NCI-H2081 treated with DMSO at 0.1 percent for 48 hours (cell line): ENCODE results near the gene GPHN.
A peak's percentile ranks its signal among the peaks of the same experiment; 100 is the strongest.

Experiments used
- DNase-seq: peaks from one replicate; lab custom pipeline; 2025; lab: John Stamatoyannopoulos, UW

Gene GPHN

DNA sequence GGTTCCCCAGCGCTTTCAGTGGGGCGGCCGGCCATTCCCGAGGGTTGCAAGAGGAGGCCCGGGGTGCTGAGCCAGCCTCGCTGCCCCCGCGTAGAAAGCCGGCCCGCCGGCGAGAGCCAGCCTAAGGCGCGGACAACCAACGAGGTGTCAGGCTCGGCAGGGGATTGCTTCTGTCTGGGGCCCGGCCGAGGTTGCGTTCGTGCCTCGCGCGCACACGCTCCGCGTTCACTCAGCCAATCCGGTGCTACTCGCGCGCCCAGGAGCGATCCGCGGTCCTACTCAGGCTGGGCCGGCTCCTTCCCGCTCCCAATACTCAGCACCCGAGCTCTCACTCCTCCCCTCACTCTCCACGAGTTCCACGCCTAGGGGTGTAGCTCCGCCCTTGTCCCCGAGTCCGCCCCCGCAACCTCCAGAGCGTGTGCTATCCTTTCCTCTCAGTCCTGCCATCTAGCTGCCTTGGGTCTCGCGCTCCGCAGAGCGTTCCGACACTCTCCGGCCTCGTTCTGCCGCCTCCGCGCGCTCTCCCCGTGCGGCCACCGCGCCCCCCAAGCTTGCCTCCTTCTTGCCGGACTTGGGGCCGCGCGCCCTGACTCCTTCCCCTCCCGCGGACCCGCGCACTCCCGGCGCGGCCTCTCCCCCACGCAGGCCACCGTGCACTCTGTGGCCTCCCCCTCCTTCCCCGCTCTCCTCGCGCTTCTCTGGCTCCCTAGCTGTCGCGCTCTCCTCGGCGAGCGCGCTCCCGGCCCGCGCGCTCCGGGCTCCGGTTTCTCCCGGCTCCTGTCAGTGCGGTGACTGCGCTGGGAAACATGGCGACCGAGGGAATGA is at the start of gene GPHN:
GPHN (plus strand) TSS at position 426 of the 825 bp plus-strand sequence.
- DNase-seq: peak; percentile 88

DNA sequence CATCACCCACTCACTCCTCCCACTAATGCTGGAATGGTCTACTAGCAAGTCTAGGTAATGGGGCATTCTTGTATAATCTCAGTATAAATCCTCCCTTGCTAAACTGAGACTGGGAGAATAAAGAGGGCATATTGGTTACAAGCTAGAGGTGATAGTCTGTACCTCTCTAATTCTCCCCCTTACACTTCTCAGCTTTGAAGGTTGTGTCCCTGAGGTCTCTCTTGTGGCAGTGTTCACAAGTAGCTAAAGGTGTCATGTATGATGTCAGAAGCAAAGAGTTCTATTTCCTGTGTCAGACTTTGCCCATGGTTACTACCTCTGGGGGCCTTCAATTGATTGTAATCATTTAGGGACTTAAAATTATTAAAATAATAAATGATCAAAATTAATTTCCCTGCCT is 48.3 kb upstream of the GPHN start:
- no peak for DNase-seq

DNA sequence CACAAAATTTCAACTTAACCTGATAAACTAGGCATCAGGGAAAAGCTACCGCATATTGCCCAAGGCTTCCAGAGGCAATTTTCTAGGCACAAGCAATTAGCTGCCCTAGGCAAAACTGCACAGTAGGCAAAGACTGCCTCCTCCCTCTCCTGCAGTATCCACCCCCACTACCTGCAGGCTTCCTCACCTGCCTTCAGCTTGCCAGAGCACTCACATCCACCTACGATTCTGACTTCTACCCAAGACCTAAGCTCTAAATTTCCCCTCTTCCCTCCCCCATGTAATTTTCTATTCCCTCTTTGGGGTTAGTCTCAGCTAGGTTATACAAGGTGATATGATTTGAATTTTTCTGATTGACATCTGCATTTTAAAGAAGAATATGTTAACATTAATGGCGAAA is 43.7 kb upstream of the GPHN start:
- no peak for DNase-seq

DNA sequence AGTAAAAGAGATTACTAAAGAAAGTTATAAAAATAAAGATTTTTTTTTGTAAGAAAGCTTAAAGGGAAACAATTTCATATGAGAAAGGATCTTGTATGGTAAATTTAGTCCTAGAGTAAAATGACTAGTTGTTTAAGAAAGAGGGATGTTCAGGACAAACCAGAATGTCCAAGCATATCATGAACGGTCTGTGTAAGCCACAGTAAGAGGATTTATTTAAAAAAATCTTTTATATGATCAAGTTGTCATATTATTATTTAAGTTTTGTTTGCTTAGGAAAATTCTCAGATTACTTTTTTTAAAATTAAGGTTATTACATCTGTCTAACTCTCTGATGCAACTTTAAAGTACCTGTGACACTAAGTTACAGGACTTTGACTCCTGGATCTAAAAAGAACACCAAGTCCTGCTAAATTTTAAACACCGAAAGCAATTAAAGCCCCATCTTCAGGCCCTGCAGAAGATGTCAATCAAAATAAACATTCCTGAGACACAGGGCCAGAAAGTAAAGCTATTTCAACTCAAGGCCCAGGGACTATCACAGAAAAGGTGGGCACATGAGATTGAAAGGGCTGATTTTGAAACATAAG is 39.1 kb upstream of the GPHN start:
- DNase-seq: no peak

DNA sequence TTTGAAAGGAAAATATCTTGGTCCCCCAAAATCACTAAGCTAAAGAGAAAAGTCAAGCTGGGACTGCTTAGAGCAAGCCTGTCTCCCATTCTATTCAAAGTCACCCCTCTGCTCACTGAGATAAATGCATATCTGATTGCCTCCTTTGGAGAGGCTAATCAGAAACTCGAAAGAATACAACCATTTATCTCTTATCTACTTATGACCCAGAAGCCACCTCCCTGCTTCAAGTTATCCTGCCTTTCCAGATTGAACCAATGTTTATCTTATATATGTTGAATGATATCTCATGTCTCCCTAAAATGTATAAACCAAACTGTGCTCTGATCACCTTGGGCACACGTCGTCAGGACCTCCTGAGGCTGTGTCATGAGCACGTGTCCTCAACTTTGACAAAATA is 36.4 kb upstream of the GPHN start:
- no peak for DNase-seq

DNA sequence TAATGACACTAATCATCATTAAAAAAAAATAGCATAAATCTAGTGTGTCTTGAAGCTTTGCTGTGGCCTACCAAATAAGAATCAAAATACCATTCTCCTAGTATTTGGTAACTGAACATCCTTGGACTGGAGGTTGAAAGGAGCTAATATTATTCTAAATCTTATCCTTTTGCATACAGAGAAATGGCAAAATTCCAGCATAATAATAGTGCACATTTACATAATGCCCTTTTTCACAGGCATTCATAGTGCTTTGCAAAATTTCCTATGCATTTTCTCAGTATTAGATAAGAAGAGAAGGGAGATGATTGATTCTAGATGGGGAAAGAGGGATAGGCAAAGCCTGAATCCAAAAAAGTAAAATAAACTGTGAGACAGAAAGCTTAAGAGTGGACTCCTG is 35.7 kb upstream of the GPHN start:
- no peak for DNase-seq

DNA sequence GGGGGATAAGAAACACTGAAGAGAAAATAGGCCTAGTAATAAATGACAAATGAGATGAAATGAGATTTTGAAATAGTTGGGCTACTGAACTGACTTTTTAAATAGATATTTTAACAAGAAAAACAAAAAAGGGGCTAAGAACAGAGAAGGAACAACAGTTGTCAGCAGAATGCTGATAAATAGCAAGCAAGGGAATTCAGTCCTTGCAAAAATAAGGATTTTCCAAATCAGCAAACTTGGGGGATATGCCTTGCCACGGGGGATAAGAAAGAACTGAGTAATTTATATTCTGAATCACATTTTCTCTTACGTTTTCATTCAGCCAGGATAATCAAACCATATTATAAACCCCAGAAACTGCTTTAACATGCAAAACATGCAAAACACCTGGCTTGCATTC is 34.7 kb upstream of the GPHN start:
- DNase-seq: no peak

DNA sequence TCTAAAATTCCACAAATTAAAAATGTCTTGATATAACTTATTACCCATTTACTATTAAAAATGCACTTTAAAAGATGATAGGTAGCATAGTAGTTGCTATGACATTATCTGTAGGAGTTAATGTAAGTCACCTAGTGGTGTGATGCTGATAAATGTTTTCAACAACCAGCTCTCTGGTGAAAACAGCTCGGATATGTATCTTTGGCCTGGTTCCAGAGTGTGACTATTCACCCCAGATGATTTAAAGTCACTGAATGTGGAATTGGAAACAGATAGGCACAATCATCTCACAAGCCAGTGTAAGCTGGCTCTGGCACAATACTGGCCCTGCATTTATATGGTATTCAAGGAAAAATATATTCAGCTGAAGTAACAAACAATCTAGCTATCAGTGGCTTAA is 31.0 kb upstream of the GPHN start:
- DNase-seq: no peak

DNA sequence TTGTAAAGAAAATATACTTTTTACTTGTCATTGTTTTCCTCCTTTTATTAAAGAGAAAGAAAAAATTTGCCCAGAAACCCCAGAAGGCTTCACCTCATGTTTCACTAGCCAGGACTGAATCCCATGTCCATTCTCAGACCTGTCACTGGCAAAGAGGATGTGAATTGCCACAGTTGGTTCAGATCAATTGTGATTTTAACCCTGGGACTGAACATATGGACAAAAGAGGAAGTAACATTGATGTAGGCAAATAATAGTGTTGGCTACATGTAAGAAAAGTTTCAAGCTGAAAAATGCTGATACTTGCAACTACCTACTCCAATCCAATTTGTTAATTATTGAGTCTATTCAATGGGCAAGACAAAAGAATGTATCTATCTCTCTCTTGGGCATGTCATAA is 30.4 kb upstream of the GPHN start:
- DNase-seq: no peak

DNA sequence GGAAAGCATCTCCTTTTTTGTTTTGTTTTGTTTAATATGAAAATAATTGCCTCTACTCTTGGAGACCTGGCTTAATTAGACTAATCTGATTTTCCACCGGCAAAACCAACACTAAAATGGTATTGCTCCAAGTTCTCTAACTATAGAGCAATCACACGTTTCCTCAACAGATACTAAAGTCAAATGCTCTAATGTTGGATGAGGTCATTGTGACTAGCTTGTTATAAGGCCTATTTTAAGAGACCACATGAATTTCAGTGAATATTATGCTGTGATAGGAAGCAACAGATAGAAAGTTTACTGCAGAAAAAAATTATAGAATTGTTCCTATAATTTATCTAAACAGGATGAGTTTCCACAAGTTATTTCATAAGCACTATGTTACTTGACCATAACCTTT is 25.1 kb upstream of the GPHN start:
- DNase-seq: no peak

DNA sequence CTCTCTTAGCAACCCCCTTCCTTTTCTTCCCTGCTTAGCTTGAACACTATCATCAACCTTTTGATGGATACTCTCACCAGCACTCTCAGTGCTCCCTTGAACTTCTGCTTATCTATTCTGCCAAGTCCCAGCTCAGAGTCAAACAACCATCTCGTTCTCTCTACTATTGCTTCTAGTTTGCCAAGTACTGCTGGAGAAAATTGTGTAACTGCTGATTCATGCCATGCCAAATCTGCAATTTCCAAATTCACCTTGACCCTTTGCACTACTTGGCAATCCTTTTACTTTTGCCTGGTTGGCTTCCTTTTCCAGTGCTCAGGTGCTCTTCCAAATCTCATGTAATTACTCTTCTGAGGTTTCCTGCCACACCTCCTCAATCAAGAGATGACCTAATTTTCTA is 24.6 kb upstream of the GPHN start:
- DNase-seq: no peak

DNA sequence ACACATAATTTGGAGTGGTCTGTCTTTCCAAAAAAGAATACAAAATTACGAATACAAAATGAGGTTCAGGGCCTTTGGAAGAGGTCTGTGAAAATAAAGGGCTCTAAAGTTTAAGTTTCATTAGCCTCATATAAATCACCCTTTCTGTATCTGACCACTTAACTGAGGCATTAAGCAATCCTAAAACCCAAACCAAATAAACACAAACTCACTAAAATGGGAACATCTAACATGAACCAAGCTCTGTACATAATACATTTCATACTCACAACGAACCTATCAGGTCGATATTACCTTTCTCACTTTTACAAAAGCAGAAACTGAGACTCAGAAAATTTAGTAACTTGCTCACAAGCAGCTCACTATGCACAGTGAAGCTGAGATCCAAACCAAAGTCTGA is 22.9 kb upstream of the GPHN start:
- no peak for DNase-seq

DNA sequence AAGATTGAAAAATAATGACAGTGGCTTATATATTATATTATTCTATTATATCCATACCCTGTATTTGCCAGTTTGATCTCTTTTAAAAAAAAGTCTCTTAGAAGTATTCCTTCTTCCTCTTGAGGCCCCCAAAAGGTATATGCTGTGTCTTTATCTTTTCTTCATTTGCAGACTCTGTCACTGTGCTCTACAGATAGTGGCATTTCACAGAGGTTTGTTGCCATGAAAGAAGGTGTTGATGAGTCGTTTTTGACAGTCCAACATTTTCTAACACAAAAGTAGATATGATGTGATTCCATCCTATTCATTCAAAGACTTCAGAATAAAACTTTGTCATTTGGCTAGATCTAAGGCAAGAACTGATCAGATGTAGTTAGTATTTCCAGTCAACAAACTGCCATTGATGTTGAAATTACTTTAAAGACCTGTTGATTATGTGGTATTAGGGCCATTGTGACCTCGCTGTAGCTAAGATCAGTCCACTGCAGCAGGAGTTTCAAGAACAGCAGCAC is 22.0 kb upstream of the GPHN start, which contains the start of gene CCDC196:
CCDC196 (plus strand) TSS at position 462 of the 512 bp plus-strand sequence. CDS start 132 bp downstream, outside the sequence.
- no peak for DNase-seq

DNA sequence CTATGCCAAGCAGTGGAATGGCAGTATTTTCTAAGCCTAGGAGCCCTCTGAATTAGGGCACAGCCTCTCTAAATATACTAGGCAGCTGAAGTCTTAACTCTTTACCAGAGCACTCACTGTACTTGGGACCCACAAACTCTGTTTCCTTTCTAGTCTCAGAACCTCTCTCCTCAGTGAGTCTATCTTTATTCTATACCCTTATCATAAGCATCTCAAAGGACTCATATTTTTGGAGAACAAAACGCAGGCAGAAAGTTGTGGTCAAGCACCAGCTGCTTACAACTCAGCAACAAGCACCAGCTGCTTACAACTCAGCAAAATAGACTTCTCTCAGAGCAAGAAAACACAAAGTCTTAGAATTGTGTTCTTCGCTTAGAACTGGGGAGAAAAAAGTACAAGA is 20.8 kb upstream of the GPHN start:
- no peak for DNase-seq

DNA sequence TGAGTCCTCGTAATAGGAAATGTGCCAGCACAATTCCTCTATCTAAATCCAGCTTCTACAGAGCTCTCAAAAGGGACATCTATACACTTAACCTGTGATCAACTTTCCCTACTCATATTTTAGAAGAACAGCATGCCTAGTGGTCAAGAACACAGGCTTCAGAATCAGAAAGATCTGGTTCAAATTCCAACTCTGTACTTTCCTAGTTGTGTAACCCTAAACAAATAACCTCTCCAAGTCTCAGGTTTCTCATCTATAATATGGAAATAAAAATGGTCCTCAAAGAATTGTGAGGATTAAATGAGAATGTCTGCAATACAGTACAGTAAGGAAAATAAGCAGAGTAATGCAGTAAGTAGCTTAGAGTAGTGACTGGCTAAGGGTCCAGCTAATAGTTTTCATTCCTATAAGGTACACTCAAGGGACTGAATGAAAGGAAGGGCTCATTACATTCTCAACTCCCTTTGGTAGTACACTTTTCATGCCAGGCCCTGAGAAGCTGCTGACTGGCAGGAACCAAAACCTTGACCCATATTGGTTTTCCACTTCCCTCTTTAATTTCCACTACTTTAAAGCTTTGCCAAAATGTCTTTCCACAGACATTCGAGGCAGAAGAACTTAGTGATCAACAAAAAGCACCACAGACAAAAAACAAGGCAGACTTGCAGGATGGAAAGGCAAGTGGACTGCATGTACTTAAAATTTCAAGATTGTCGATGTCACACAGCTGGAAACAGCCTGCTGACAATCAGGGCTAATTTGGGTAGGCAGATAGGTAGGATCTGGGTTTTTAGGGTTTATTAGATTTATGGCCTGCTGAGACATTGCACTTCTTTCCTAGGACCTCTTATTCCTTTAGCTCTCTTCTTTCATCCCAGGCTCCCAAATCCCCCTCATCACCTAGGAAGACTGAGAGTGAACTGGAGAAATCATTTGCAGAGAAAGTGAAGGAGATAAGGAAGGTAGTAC is 17.5 kb upstream of the GPHN start:
- no peak for DNase-seq

DNA sequence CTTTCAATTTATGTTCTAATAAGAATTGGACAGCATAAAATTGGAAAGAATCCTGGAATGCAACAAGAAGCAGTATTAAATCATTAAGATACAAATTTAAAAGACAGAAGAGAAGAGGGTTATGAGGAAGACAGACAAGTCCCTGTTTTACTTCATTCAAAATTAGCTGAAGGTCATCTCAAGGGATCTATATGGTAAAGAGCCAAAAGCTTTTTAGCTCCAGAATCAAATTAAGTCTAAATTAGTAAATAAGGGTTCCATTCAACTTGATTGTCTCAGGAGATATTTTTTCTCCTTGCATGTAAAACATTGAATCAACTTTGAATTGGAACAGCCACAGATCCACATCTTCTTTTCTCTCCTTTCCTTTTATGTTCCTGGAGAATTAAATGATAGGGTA is 14.2 kb upstream of the GPHN start:
- DNase-seq: no peak

DNA sequence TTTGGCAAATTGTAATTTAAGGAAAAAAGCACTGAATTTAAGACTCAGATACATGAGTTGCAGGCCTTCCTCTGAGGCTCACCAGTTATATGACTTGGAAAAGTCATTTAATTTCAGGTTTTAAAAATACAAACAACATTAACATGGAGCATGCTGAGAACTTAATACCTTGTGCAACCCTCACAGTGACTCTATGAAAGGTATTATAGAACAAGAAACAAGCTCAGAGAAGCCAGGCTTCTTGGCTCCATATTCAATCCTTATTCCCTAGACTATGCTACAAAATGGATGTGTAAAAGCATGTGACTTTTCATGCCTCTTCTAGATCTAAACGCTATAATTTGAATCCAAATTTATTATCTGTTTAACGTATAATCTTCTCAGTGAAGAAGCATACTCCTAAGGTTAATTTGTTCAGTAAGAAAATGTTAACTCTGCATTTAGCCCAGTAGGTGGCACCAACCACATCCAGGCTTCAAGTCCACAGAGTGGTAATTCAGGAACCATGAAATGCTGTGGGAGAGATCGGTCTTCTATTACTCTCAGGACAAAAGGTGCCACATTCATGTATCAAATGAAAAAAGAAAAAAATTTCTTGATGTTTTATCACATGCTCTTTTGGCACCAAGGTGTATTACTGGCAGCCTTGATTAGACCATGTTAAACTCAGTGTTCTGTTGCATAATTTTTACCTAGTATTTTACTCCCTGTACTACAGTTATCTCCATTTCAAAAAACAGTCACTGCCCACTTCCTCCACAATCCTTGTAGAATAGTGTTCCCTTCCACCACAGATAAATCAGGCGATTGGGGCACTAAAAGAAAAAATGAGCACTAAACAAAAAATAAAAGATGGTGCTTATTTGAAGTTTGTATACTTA is 12.5 kb upstream of the GPHN start:
- peak; percentile 51 for DNase-seq

DNA sequence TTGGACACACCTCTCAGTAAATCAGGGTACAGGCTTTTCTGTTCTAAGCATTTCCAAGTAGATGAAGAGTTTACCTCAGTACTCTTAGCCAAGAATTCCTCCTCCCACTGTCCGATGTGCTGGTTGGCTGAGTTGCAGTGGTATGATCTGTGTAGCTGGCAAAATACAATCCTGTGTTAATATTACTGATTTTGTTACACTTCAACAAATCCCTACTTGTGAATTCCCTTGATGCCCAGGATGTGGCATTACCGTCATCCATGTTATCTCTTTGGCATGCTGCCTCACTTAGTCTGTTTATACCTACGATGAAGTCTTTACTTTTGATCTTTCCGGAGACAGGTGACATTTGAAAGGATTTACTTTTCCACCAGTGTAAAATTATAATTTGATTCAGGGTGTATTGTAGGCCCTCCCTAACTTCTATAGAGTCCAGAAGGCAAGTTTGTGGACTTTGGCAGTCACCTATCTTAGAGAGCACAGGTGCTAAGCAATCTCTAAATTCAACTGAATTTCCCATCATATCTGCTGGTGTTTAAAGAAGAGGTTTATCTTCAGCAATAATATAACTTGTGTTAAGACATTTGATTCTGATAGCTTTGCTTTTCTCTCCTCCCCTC is 11.6 kb upstream of the GPHN start:
- DNase-seq: no peak

DNA sequence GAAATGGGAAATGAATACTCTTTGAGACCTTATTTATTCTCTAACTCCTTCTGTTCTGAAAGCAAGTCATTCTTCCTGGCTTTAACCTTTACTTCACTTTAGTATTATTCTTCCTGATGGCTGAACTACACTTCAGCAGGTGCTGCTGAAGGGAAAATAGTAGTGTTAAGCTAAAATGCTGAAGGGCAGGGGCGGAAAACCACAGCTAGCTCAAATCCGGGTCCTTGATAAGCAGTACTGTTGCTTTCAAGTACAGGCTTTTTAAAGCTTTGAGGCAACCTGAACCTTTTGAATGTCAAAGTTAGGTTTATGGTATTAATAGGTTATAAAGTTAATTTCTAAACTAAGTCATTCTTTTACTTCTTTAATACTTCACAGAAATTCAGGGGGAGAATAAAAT is 11.0 kb upstream of the GPHN start:
- DNase-seq: no peak

DNA sequence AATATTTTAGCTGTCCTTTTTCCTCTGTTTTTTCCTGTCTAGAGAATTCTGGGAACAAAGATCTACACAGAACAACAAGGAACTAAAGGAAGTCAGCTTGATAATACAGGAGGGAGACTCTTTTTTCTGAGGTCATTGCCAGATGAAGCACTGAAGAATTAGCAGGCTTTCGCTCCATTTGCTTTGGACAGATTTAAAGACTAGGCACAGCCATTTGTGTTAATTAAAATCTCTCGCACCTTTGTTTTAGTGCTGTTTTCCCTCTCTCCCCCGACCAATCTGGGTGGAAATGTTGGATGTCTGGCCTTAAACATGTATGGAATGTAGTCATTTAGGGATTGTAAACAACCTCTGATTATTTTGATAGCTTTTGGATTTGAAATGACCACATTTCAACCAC is 9.6 kb upstream of the GPHN start:
- DNase-seq: no peak

DNA sequence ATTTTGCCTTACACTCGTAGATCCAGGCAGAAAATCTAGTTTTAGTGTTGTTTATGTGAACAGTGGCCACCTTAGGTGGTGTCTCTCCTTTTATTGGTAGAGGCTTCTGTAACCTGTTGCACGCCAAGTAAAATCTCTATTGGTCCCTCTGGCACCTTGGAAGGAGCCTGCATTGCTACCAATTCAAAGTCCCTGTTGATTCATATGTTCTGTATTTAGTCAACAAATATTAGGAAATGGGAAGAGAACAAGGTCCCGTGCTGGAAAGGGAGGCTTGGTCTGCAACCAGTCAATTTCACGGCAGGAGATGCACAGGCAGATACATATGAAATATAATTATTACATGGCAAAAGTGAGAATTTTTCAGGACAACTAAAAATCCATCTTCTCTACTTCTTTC is 6.4 kb upstream of the GPHN start:
- DNase-seq: no peak
